Right renal pelvis (tissue), 4 donors: Measurements from ENCODE around the gene PTGDR. TPM values are rescaled to one million over a fixed set of nuclear protein-coding genes. Genes with fewer than 3 reads are reported as not detected.

ENCODE experiments used
- DNase-seq, 4 donors: peaks; one replicate each; pipeline ENCODE4 v3.0.0-alpha.2; 2013; ENCODE audit warnings: low read depth in 4 of 4, low spot score in 3 of 4, missing footprints in 1 of 4
- polyA plus RNA-seq, 4 donors: library from polyadenylated mRNA; unstranded; fragments of 120-200 nt; gene quantifications; one replicate each; pipeline ENCODE4 v1.2.1, GENCODE V29; 2013; ENCODE audit not compliant: insufficient read length in 4 of 4

PTGDR gene
- polyA plus RNA-seq, result under 1 TPM; 0.31 to 0.60 (median 0.53) TPM

GRCh38 chr14:52267501-52268278, at the start of gene PTGDR:
Gene PTGDR (plus strand): TSS chr14:52267698. CDS start chr14:52267815, 117 bp downstream.
- peak in 1 of 4 donors; percentile 32 for DNase-seq

- no peak for DNase-seq
Observed at GRCh38 chr14:52219488-52220084, 47.9 kb upstream of the PTGDR start.

GRCh38 chr14:52220924-52221811, 46.3 kb upstream of the PTGDR start:
- no peak for DNase-seq

- no peak for DNase-seq
Observed at GRCh38 chr14:52222901-52223300, 44.6 kb upstream of the PTGDR start.

GRCh38 chr14:52227619-52228222, 39.8 kb upstream of the PTGDR start:
- DNase-seq, result no peak

- no peak for DNase-seq
Observed at GRCh38 chr14:52233693-52234092, 33.8 kb upstream of the PTGDR start.

GRCh38 chr14:52235434-52235833, 32.1 kb upstream of the PTGDR start:
- no peak for DNase-seq

GRCh38 chr14:52235866-52236510, 31.5 kb upstream of the PTGDR start:
- DNase-seq, result no peak

GRCh38 chr14:52238682-52239081, 28.8 kb upstream of the PTGDR start:
- no peak for DNase-seq

- no peak for DNase-seq
Observed at GRCh38 chr14:52240623-52241022, 26.9 kb upstream of the PTGDR start.

GRCh38 chr14:52241087-52241793, 26.3 kb upstream of the PTGDR start:
- no peak for DNase-seq

GRCh38 chr14:52244328-52244727, 23.2 kb upstream of the PTGDR start:
- no peak for DNase-seq

- no peak for DNase-seq
Observed at GRCh38 chr14:52244997-52245396, 22.5 kb upstream of the PTGDR start.

- DNase-seq, result no peak
Observed at GRCh38 chr14:52248057-52248456, 19.4 kb upstream of the PTGDR start.

- DNase-seq, result no peak
Observed at GRCh38 chr14:52251724-52252123, 15.8 kb upstream of the PTGDR start.

GRCh38 chr14:52253503-52253902, 14.0 kb upstream of the PTGDR start:
- no peak for DNase-seq

- no peak for DNase-seq
Observed at GRCh38 chr14:52254086-52254485, 13.4 kb upstream of the PTGDR start.

GRCh38 chr14:52258783-52259182, 8.7 kb upstream of the PTGDR start:
- DNase-seq, result no peak

GRCh38 chr14:52259434-52259833, 8.1 kb upstream of the PTGDR start:
- DNase-seq, result peak in 1 of 4 donors; percentile 39

GRCh38 chr14:52262600-52262999, 4.9 kb upstream of the PTGDR start:
- no peak for DNase-seq
